IMR-90 (cell line): ENCODE measurements around the gene FTL. TPM values are rescaled to one million over a fixed set of nuclear protein-coding genes. Genes with fewer than 3 reads are reported as not detected.

Source experiments
- ATAC-seq: fragments of 200-7000 bp; cut with Tn5 transposase; 2 replicates; pipeline ENCODE4 v1.9.1; 2020; ENCODE audit warnings: low read depth, mild to moderate bottlenecking, moderate library complexity
- BruUV-seq: library from RNA; stranded (reverse); fragments of 400-500 nt; replicated peaks from 2 replicates; lab custom pipeline; 2021; lab: Mats Ljungman, UMichigan
- CTCF ChIA-PET: fragments of 300-600 bp; formaldehyde crosslinking; extraction: SDS; loops from one replicate; lab custom pipeline; 2021; ENCODE audit warnings: antibody characterized with exemption; lab: Yijun Ruan, JAX
- POLR2A ChIA-PET: fragments of 300-600 bp; sonication (Branson Sonifier 250); formaldehyde crosslinking; loops from one replicate; lab custom pipeline; 2022; ENCODE audit warnings: antibody characterized with exemption; ENCODE audit not compliant: unreplicated experiment; lab: Charles Lee
- DNase-seq: peaks from one replicate; pipeline ENCODE4 v3.0.0; 2013
- H2AFZ ChIP-seq: replicated peaks from 2 replicates; pipeline ENCODE3; 2013; ENCODE audit warnings: low read length, mild to moderate bottlenecking; ENCODE audit not compliant: poor library complexity
- H2AK5ac ChIP-seq: 2 replicates; pipeline ENCODE4 v1.6.1; 2013; ENCODE audit warnings: low read depth, low read length, inconsistent platforms
- H2AK9ac ChIP-seq: replicated peaks from 2 replicates; pipeline ENCODE3; 2013; ENCODE audit warnings: mild to moderate bottlenecking, low read depth, low read length, moderate library complexity; ENCODE audit not compliant: poor library complexity
- H2BK120ac ChIP-seq: 2 replicates; pipeline ENCODE4 v1.6.1; 2013; ENCODE audit warnings: low read depth, low read length, inconsistent platforms
- H2BK15ac ChIP-seq: 3 replicates; pipeline ENCODE4 v1.6.1; 2013; ENCODE audit warnings: low read depth, low read length, inconsistent platforms
- H2BK20ac ChIP-seq: 2 replicates; pipeline ENCODE4 v1.6.1; 2013; ENCODE audit warnings: low read depth, mild to moderate bottlenecking, inconsistent platforms, low read length, moderate library complexity
- H2BK5ac ChIP-seq: 2 replicates; pipeline ENCODE4 v1.6.1; 2013; ENCODE audit warnings: mild to moderate bottlenecking, low read depth, low read length, inconsistent platforms; ENCODE audit not compliant: poor library complexity, severe bottlenecking
- H3K14ac ChIP-seq: replicated peaks from 2 replicates; pipeline ENCODE4 v1.6.1; 2013; ENCODE audit warnings: low read depth, low read length, inconsistent platforms
- H3K18ac ChIP-seq: 2 replicates; pipeline ENCODE4 v1.6.1; 2013; ENCODE audit warnings: low read depth, low read length, control low read depth
- H3K23ac ChIP-seq: 2 replicates; pipeline ENCODE4 v1.6.1; 2013; ENCODE audit warnings: low read depth, low read length, inconsistent platforms
- H3K27ac ChIP-seq: 2 replicates; pipeline ENCODE4 v1.5.1; 2013; ENCODE audit warnings: mild to moderate bottlenecking, control low read depth, low read length; ENCODE audit not compliant: insufficient read depth
- H3K27me3 ChIP-seq: 2 replicates; pipeline ENCODE4 v1.6.1; 2013; ENCODE audit warnings: low read length; ENCODE audit not compliant: control insufficient read depth, insufficient read depth
- H3K36me3 ChIP-seq: 2 replicates; pipeline ENCODE4 v1.6.1; 2013; ENCODE audit warnings: low read length, mixed read lengths; ENCODE audit not compliant: control insufficient read depth, insufficient read depth
- H3K4ac ChIP-seq: 2 replicates; pipeline ENCODE4 v1.6.1; 2013; ENCODE audit warnings: low read depth, low read length, inconsistent platforms
- H3K4me1 ChIP-seq: 2 replicates; pipeline ENCODE4 v1.6.1; 2013; ENCODE audit warnings: low read length, mixed read lengths; ENCODE audit not compliant: control insufficient read depth, insufficient read depth
- H3K4me2 ChIP-seq: 2 replicates; pipeline ENCODE4 v1.6.1; 2013; ENCODE audit warnings: low read depth, mild to moderate bottlenecking, control low read depth, low read length, moderate library complexity
- H3K4me3 ChIP-seq: 2 replicates; pipeline ENCODE4 v1.5.1; 2013; ENCODE audit warnings: low read depth, mild to moderate bottlenecking, control low read depth, low read length, moderate library complexity; ENCODE audit not compliant: insufficient read depth
- H3K56ac ChIP-seq: 2 replicates; pipeline ENCODE4 v1.6.1; 2013; ENCODE audit warnings: low read length, inconsistent platforms; ENCODE audit not compliant: insufficient read depth; ENCODE audit errors: extremely low read depth
- H3K79me1 ChIP-seq, 2 experiments: 2 replicates each; pipeline ENCODE4 v1.6.1; 2013; ENCODE audit warnings: low read length in 2 of 2, inconsistent platforms in 1 of 2, low read depth in 1 of 2
- H3K9ac ChIP-seq: 2 replicates; pipeline ENCODE4 v1.6.1; 2013; ENCODE audit warnings: low read depth, low read length, control low read depth
- H3K9me1 ChIP-seq: 2 replicates; pipeline ENCODE4 v1.6.1; 2013; ENCODE audit warnings: low read length, inconsistent platforms; ENCODE audit not compliant: insufficient read depth
- H3K9me3 ChIP-seq: 2 replicates; pipeline ENCODE4 v1.6.1; 2013; ENCODE audit warnings: low read length; ENCODE audit not compliant: control insufficient read depth, insufficient read depth
- H4K20me1 ChIP-seq: 2 replicates; pipeline ENCODE4 v1.6.1; 2013; ENCODE audit warnings: low read length, inconsistent platforms; ENCODE audit not compliant: insufficient read depth
- H4K5ac ChIP-seq: 2 replicates; pipeline ENCODE4 v1.6.1; 2013; ENCODE audit warnings: mild to moderate bottlenecking, low read depth, low read length, control low read depth
- H4K8ac ChIP-seq, 2 experiments: 2 replicates each; pipeline ENCODE4 v1.6.1; 2013; ENCODE audit warnings: low read depth in 2 of 2, low read length in 2 of 2, control low read depth in 1 of 2, inconsistent platforms in 1 of 2
- H4K91ac ChIP-seq: 2 replicates; pipeline ENCODE4 v1.6.1; 2013; ENCODE audit warnings: low read depth, low read length, inconsistent platforms; ENCODE audit not compliant: insufficient read depth
- BHLHE40 ChIP-seq: fragments of 150-350 bp; IDR thresholded peaks from 2 replicates; pipeline ENCODE4 v1.6.1; 2016; ENCODE audit warnings: mild to moderate bottlenecking, low read depth, low read length
- CEBPB ChIP-seq: IDR thresholded peaks from 2 replicates; pipeline ENCODE4 v1.6.1; 2012; ENCODE audit warnings: low read depth, low read length, improper control_type of control experiment
- CHD1 ChIP-seq: IDR thresholded peaks from 2 replicates; pipeline ENCODE4 v1.6.1; 2012; ENCODE audit warnings: low read depth, low read length, improper control_type of control experiment
- FOS ChIP-seq: fragments of 150-350 bp; IDR thresholded peaks from 2 replicates; pipeline ENCODE4 v1.6.1; 2016; ENCODE audit warnings: low read depth, low read length
- MAFK ChIP-seq: IDR thresholded peaks from 2 replicates; pipeline ENCODE4 v1.6.1; 2012; ENCODE audit warnings: low read depth, low read length, improper control_type of control experiment
- MAZ ChIP-seq: IDR thresholded peaks from 2 replicates; pipeline ENCODE4 v1.6.1; 2012; ENCODE audit warnings: low read depth, mild to moderate bottlenecking, low read length, improper control_type of control experiment, moderate library complexity, borderline replicate concordance
- MXI1 ChIP-seq: IDR thresholded peaks from 2 replicates; pipeline ENCODE4 v1.6.1; 2012; ENCODE audit warnings: low read depth, mild to moderate bottlenecking, low read length, moderate library complexity, borderline replicate concordance
- NFE2L2 ChIP-seq: fragments of 150-350 bp; IDR thresholded peaks from 2 replicates; pipeline ENCODE4 v1.6.1; 2016; ENCODE audit warnings: low read depth, mild to moderate bottlenecking, low read length
- POLR2A ChIP-seq: IDR thresholded peaks from 2 replicates; pipeline ENCODE4 v1.6.1; 2012; ENCODE audit warnings: mild to moderate bottlenecking, low read depth, low read length
- RAD21 ChIP-seq: IDR thresholded peaks from 2 replicates; pipeline ENCODE4 v1.6.1; 2012; ENCODE audit warnings: low read length, improper control_type of control experiment
- RCOR1 ChIP-seq: IDR thresholded peaks from 2 replicates; pipeline ENCODE4 v1.6.1; 2012; ENCODE audit warnings: mild to moderate bottlenecking, low read length, improper control_type of control experiment; ENCODE audit not compliant: insufficient replicate concordance
- RFX5 ChIP-seq: IDR thresholded peaks from 2 replicates; pipeline ENCODE4 v1.8.0; 2012; ENCODE audit warnings: low read depth, mild to moderate bottlenecking, low read length, moderate library complexity
- SMC3 ChIP-seq: fragments of 150-350 bp; IDR thresholded peaks from 2 replicates; pipeline ENCODE4 v1.6.1; 2016; ENCODE audit warnings: low read depth, mild to moderate bottlenecking, antibody characterized with exemption, low read length, moderate library complexity
- WGBS, 2 experiments: methylation state at CpG; one replicate each; pipeline versions ENCODE4 v1.1.5 to v1.1.7; 2013; ENCODE audit warnings: missing lambda C conversion rate in 2 of 2; ENCODE audit not compliant: insufficient read length in 1 of 2; ENCODE audit errors: extremely low coverage in 2 of 2; 5-methylcytosine and 5-hydroxymethylcytosine counted together
- dilution Hi-C: fragments of 300-500 bp; cut with HindIII; formaldehyde crosslinking; loops from one replicate; pipeline ENCODE4 v1.14.3; 2018; ENCODE audit warnings: low sequenced_read_pairs; ENCODE audit not compliant: unreplicated experiment
- in situ Hi-C: fragments of 300-500 bp; cut with MboI; formaldehyde crosslinking; loops from 3 replicates; pipeline ENCODE4 v1.14.3; 2019; ENCODE audit warnings: low sequenced_read_pairs, inconsistent platforms, mixed read lengths
- intact Hi-C: fragments of 100-400 bp; cut with micrococcal nuclease; formaldehyde crosslinking; loops from 2 replicates; pipeline ENCODE4 v1.10.0; 2022
- polyA plus RNA-seq, 3 experiments: library from polyadenylated mRNA; depleted of rRNA; stranded (reverse); fragments of >200 nt; gene quantifications; 2 replicates each; pipeline ENCODE4 v1.2.3, GENCODE V29; 2012; ENCODE audit warnings: low replicate concordance in 1 of 3
- total RNA-seq: library from RNA; depleted of rRNA; stranded (reverse); fragments of >200 nt; gene quantifications from 2 replicates; pipeline ENCODE4 v1.2.3, GENCODE V29; 2012
- TF ChIP-seq, protein P1 (sequence below): conservative IDR thresholded peaks from 2 replicates; pipeline ENCODE4 v1.5.1; 2012; ENCODE audit warnings: mild to moderate bottlenecking, low read depth, low read length, improper control_type of control experiment
- TF ChIP-seq, protein P2 (sequence below): fragments of 150-350 bp; IDR thresholded peaks from 2 replicates; pipeline ENCODE4 v1.6.1; 2016; ENCODE audit warnings: low read depth, mild to moderate bottlenecking, low read length, moderate library complexity, borderline replicate concordance
- TF ChIP-seq, protein P3 (sequence below): fragments of 150-350 bp; IDR thresholded peaks from 2 replicates; pipeline ENCODE4 v1.6.1; 2017; ENCODE audit warnings: mild to moderate bottlenecking, antibody characterized with exemption, low read length, low read depth

The FTL gene
- total and polyA plus RNA-seq, 2 of the 4 experiments (the other 2 are of a cell fraction) = 1,057 to 2,944 TPM

DNA sequence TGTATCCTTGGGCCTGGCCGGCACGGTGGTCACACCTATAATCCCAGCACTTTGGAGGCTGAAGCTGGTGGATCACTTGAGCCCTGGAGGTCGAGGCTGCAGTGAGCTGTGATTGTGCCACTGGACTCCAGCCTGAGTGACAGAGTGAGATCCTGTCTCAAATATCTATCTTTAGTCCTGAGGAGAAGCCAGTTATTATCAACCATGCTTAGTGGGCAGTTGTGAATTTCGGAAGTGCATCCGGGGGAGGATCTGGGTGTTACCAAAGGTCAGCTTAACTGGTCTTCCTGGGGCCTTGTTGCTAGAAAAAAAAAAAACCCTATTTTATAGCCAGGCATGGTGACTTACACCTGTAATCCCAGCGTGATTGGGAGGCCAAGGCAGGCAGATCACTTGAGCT, 22.0 kb upstream of the FTL start:
- no TSS peak for BruUV-seq
- Histone ChIP-seq H4K20me1 (no peaks in the 10 kb centered on the region), H2BK15ac (no peak overlapping the region), H2AFZ (no peak overlapping the region), H3K23ac (no peak overlapping the region), H2AK5ac (no peak overlapping the region), H2BK120ac (no peak overlapping the region), H3K18ac (no peak overlapping the region), H2AK9ac (no peak overlapping the region), H2BK20ac (no peak overlapping the region), H4K5ac (no peak overlapping the region), H3K56ac (no peak overlapping the region), H3K4ac (no peak overlapping the region), H3K27me3 (no peaks in the 10 kb centered on the region), H3K4me3 (no peak overlapping the region), H2BK5ac (no peak overlapping the region), H3K36me3 (no peaks in the 10 kb centered on the region), H3K9ac (no peak overlapping the region), H3K4me1 (no peaks in the 10 kb centered on the region), H4K91ac (no peak overlapping the region), H3K4me2 (no peak overlapping the region), H3K9me3 (peaks cover 12% of the 10 kb centered on the region; the same call in 1 of the 2 replicates), H3K79me1 (no peaks in the 10 kb centered on the region), H4K8ac (no peak overlapping the region), H3K9me1 (no peaks in the 10 kb centered on the region), H3K14ac (no peak overlapping the region), H3K27ac (no peak overlapping the region)
- 78% methylated on average over 2 of the region's 6 CpGs; no CpG with 5 or more reads in 1 of the 2 experiments for WGBS, 2 experiments
- no peak for DNase-seq
- intact Hi-C loops (no loop called here), dilution Hi-C loops (no loop called here), in situ Hi-C loops (no loop called here)
- no peak for ATAC-seq
- ChIA-PET CTCF (no interaction called here), POLR2A (interaction anchor here (0.7 kb wide), 1 partner anchor 9 kb away, joined by 4 read pairs; no protein-coding TSS in a partner anchor)
- TF ChIP-seq, protein P1, sequence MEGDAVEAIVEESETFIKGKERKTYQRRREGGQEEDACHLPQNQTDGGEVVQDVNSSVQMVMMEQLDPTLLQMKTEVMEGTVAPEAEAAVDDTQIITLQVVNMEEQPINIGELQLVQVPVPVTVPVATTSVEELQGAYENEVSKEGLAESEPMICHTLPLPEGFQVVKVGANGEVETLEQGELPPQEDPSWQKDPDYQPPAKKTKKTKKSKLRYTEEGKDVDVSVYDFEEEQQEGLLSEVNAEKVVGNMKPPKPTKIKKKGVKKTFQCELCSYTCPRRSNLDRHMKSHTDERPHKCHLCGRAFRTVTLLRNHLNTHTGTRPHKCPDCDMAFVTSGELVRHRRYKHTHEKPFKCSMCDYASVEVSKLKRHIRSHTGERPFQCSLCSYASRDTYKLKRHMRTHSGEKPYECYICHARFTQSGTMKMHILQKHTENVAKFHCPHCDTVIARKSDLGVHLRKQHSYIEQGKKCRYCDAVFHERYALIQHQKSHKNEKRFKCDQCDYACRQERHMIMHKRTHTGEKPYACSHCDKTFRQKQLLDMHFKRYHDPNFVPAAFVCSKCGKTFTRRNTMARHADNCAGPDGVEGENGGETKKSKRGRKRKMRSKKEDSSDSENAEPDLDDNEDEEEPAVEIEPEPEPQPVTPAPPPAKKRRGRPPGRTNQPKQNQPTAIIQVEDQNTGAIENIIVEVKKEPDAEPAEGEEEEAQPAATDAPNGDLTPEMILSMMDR = no peak
- TF ChIP-seq NFE2L2 (no peak), FOS (no peak), RAD21 (no peak), SMC3 (no peak), POLR2A (no peak), RFX5 (no peak), MAZ (no peak), CHD1 (no peak), MXI1 (no peak), CEBPB (no peak), BHLHE40 (no peak), RCOR1 (no peak), MAFK (no peak)
- TF ChIP-seq, protein P2, sequence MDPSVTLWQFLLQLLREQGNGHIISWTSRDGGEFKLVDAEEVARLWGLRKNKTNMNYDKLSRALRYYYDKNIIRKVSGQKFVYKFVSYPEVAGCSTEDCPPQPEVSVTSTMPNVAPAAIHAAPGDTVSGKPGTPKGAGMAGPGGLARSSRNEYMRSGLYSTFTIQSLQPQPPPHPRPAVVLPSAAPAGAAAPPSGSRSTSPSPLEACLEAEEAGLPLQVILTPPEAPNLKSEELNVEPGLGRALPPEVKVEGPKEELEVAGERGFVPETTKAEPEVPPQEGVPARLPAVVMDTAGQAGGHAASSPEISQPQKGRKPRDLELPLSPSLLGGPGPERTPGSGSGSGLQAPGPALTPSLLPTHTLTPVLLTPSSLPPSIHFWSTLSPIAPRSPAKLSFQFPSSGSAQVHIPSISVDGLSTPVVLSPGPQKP = no peak
- TF ChIP-seq, protein P3, sequence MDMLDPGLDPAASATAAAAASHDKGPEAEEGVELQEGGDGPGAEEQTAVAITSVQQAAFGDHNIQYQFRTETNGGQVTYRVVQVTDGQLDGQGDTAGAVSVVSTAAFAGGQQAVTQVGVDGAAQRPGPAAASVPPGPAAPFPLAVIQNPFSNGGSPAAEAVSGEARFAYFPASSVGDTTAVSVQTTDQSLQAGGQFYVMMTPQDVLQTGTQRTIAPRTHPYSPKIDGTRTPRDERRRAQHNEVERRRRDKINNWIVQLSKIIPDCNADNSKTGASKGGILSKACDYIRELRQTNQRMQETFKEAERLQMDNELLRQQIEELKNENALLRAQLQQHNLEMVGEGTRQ = no peak
